Measurements from ENCODE around the gene TUBG2.

DNA sequence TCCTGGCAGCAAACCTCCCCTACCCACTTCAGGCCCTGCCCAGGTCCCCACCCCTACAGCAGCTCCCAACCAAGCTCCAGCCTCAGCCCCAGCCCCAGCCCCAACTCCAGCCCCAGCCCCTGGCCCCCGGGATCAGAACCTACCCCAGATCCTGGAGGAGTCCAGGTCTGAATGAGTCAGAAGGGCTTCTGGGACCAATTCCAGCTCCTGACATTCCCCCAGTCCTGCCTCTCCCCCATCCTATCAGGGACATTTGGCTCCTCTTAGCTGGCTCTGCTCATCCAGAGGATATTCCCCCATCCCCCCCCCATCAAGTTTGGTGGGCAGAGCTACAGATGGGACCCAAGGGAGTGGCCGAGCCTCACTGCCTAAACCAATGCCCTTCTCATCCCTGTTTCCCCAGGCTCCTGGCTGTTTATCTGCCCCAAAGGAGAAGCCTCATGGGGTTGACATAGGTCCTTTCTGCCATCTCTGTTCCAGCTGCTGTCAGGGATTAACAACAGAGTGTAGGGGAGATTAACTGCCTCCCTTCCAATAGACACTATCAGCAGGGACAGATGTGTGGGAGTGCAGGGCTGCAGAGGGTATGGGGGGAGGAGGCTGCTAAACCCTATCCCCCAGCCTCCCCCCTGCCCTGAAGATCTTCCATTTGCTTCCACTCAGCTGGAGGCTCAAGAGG lies 39.8 kb downstream of the TUBG2 start:
- no peak for TF ChIP-seq POLR2AphosphoS5 (IDR thresholded peaks at IDR 0.05)
- TF ChIP-seq EP300 (conservative IDR thresholded peaks at IDR 0.05; ENCODE audit: poor library complexity, severe bottlenecking), result no peak
- TF ChIP-seq EZH2 (IDR thresholded peaks at IDR 0.05; ENCODE audit: borderline replicate concordance, insufficient read depth, low read length, poor library complexity, severe bottlenecking), result no peak
- TF ChIP-seq, protein P1, sequence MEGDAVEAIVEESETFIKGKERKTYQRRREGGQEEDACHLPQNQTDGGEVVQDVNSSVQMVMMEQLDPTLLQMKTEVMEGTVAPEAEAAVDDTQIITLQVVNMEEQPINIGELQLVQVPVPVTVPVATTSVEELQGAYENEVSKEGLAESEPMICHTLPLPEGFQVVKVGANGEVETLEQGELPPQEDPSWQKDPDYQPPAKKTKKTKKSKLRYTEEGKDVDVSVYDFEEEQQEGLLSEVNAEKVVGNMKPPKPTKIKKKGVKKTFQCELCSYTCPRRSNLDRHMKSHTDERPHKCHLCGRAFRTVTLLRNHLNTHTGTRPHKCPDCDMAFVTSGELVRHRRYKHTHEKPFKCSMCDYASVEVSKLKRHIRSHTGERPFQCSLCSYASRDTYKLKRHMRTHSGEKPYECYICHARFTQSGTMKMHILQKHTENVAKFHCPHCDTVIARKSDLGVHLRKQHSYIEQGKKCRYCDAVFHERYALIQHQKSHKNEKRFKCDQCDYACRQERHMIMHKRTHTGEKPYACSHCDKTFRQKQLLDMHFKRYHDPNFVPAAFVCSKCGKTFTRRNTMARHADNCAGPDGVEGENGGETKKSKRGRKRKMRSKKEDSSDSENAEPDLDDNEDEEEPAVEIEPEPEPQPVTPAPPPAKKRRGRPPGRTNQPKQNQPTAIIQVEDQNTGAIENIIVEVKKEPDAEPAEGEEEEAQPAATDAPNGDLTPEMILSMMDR (IDR thresholded peaks at IDR 0.05; ENCODE audit: poor library complexity, severe bottlenecking), result no peak
- TF ChIP-seq, protein P2, sequence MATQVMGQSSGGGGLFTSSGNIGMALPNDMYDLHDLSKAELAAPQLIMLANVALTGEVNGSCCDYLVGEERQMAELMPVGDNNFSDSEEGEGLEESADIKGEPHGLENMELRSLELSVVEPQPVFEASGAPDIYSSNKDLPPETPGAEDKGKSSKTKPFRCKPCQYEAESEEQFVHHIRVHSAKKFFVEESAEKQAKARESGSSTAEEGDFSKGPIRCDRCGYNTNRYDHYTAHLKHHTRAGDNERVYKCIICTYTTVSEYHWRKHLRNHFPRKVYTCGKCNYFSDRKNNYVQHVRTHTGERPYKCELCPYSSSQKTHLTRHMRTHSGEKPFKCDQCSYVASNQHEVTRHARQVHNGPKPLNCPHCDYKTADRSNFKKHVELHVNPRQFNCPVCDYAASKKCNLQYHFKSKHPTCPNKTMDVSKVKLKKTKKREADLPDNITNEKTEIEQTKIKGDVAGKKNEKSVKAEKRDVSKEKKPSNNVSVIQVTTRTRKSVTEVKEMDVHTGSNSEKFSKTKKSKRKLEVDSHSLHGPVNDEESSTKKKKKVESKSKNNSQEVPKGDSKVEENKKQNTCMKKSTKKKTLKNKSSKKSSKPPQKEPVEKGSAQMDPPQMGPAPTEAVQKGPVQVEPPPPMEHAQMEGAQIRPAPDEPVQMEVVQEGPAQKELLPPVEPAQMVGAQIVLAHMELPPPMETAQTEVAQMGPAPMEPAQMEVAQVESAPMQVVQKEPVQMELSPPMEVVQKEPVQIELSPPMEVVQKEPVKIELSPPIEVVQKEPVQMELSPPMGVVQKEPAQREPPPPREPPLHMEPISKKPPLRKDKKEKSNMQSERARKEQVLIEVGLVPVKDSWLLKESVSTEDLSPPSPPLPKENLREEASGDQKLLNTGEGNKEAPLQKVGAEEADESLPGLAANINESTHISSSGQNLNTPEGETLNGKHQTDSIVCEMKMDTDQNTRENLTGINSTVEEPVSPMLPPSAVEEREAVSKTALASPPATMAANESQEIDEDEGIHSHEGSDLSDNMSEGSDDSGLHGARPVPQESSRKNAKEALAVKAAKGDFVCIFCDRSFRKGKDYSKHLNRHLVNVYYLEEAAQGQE (IDR thresholded peaks at IDR 0.05; ENCODE audit: borderline replicate concordance), result no peak
- no peak for TF ChIP-seq MXI1 (conservative IDR thresholded peaks at IDR 0.05; ENCODE audit: poor library complexity, severe bottlenecking)
- no peak for TF ChIP-seq TAF1 (IDR thresholded peaks at IDR 0.05; ENCODE audit: low read depth)
- TF ChIP-seq RAD21 (conservative IDR thresholded peaks at IDR 0.05), result no peak

Data from neural cell (in vitro differentiated cells).